Heart left ventricle (tissue), 13 donors: ENCODE results near the gene ADAM29.
"Not testable (repeated sequence)": the region's sequence is repeated elsewhere in the genome, so short reads cannot be mapped to it uniquely, and the experiment has no call there.

Experiments used
- CTCF ChIP-seq, 12 donors: fragments of 200-600 bp; sonication (generic) in 4 of 12; IDR thresholded peaks; one replicate each; pipeline versions ENCODE4 v1.5.0 to v1.8.0; 2018 to 2022; ENCODE audit warnings: antibody characterized with exemption in 12 of 12, mild to moderate bottlenecking in 5 of 12
- POLR2A ChIP-seq, 2 donors: fragments of 450-650 bp; IDR thresholded peaks; one replicate each; pipeline ENCODE4 v1.6.1; 2017; ENCODE audit warnings: antibody characterized with exemption in 2 of 2, mild to moderate bottlenecking in 2 of 2, moderate library complexity in 2 of 2
- donor health status: ischemic (EF 13 %, LVEDD 7.1; RV severe dilation, severe dysfunction).
- donor health status: DM: no; HTN: yes; CAD: no.
- donor health status: DM: no; HTN: no; CAD: no.
- donor health status: ischemic (EF 25% LVEDD 6.9; RV normal size, moderate dysfunction).
- donor health status: ischemic (EF 25% LVEDD 5.7; RV mildly dilated, moderate dysfunction).
- donor health status: ischemic (EF 35%, LVEDD 5.7; RV mildly dilated, moderate dysfunction).
- donor health status: nonischemic (EF 11% LVEDD 7.7; RV severe dilation, severe dysfunction).
- donor health status: DM: yes; HTN: yes; CAD: no.
- donor health status: PGD.
- donor health status: ischemic (EF 29% LVEDD 5.4; RV normal size, mild dysfunction).
- donor health status: nonischemic (EF 23%, LVEDD 6.1; RV moderate dilation, normal function).

GRCh38 chr4:174983870-174984269, 65.7 kb downstream of the ADAM29 start:
- not testable (repeated sequence) for TF ChIP-seq CTCF, POLR2A (IDR thresholded peaks at IDR 0.05)
